ENCODE measurements around the gene ZDHHC8.

DNA sequence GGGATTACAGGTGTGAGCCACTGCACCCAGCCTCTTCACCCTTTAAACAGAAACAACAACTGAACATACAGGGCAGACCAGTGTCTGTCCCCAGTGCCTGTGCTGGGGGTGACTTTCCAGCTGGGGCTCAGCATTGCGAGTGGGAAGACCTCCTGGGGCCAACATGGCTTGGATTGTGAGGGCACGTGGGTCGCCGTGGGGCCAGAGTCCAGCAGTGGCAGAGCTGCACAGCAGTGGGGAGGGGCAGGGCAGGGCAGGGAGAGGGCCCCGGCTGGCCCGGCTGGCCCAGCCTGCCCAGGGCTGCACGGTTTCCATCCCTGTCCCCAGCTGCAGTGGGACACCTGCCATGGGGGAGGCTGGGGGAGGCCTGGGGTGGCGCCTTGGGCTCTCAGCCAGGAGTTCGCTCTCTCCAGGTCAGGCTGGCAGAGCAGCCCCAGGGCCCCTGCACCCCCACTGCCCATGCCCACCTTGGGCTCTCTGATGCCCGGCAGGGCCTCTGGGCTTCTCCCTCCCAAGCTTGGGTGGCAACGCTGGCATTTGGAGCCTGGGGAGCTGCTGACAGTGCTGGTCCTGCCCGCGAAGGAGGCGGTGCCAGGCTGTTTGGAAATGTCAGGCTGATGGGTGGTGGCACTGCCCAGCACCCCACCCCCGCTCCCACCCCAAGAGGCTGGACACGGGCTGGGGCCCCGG lies 49.7 kb downstream of the ZDHHC8 start:
- TF ChIP-seq POLR2A (IDR thresholded peaks at IDR 0.05; ENCODE audit: low read length) = no peak
- TF ChIP-seq GATA1 (IDR thresholded peaks at IDR 0.05; ENCODE audit: low read depth, low read length) = no peak
